HepG2 (cell line): Measurements from ENCODE around the gene RIPOR1. TPM values are rescaled to one million over a fixed set of nuclear protein-coding genes. Genes with fewer than 3 reads are reported as not detected.

ENCODE experiments used
- ATAC-seq: fragments of 200-7000 bp; cut with Tn5 transposase; 3 replicates; pipeline ENCODE4 v1.9.1; 2020; ENCODE audit warnings: mild to moderate bottlenecking, moderate library complexity
- BruUV-seq: library from RNA; stranded (reverse); fragments of 400-500 nt; replicated peaks from 2 replicates; lab custom pipeline; 2021; lab: Mats Ljungman, UMichigan
- CTCF ChIA-PET: fragments of 300-600 bp; formaldehyde crosslinking; extraction: SDS; loops from one replicate; lab custom pipeline; 2021; ENCODE audit warnings: low total read pairs, inconsistent platforms, low intra/inter-chr PET ratio; lab: Yijun Ruan, JAX
- POLR2A ChIA-PET: fragments of 350-600 bp; sonication (Branson Sonifier 250); formaldehyde crosslinking; loops from one replicate; lab custom pipeline; 2020; ENCODE audit warnings: antibody characterized with exemption, inconsistent platforms; lab: Yijun Ruan, JAX
- DNase-seq: peaks from one replicate; pipeline ENCODE4 v3.0.0-alpha.2; 2015; ENCODE audit warnings: low spot score
- FAIRE-seq: peaks from 3 replicates; lab custom pipeline; 2011; peaks lifted over from hg19 to GRCh38; lab: Jason Lieb, UNC
- H2AFZ ChIP-seq: one replicate; pipeline ENCODE4 v1.6.1; 2011; ENCODE audit warnings: low read length, inconsistent platforms
- H3K27ac ChIP-seq: fragments of 300-600 bp; 3 replicates; pipeline ENCODE4 v1.8.0; 2011; ENCODE audit warnings: mixed run types, mild to moderate bottlenecking, mixed read lengths, low read length, inconsistent platforms; ENCODE audit not compliant: insufficient read depth; ENCODE audit errors: extremely low read length
- H3K27me3 ChIP-seq, 2 experiments: fragments of 200-600 bp in 1 of 2; 2 replicates in 1 of 2; 3 replicates in 1 of 2; pipeline versions ENCODE4 v1.6.0 to v1.8.0; 2011; ENCODE audit warnings: low read length in 2 of 2, mild to moderate bottlenecking in 2 of 2, moderate library complexity in 2 of 2, inconsistent platforms in 1 of 2; ENCODE audit not compliant: insufficient read depth in 2 of 2, control insufficient read depth in 1 of 2
- H3K36me3 ChIP-seq, 2 experiments: fragments of 200-600 bp in 1 of 2; replicated peaks in 1 of 2; 2 replicates in 1 of 2; 3 replicates in 1 of 2; pipeline versions ENCODE4 v1.5.1 to v1.8.0; 2011; ENCODE audit warnings: low read length in 2 of 2, inconsistent platforms in 1 of 2; ENCODE audit not compliant: insufficient read depth in 2 of 2, control insufficient read depth in 1 of 2
- H3K4me1 ChIP-seq: 2 replicates; pipeline ENCODE4 v1.5.1; 2012; ENCODE audit warnings: low read length, inconsistent platforms; ENCODE audit not compliant: insufficient read depth
- H3K4me2 ChIP-seq: 2 replicates; pipeline ENCODE4 v1.6.0; 2011; ENCODE audit warnings: low read depth, low read length, inconsistent platforms
- H3K4me3 ChIP-seq, 3 experiments: fragments of 200-600 bp in 1 of 3; sonication (generic), shearing (Covaris generic) in 1 of 3; replicated peaks in 1 of 3; 2 replicates each; pipeline ENCODE4 v1.5.1; 2011 to 2016; ENCODE audit warnings: low read length in 3 of 3, inconsistent platforms in 2 of 3, low read depth in 2 of 3, mild to moderate bottlenecking in 2 of 3, control low read depth in 1 of 3, mixed read lengths in 1 of 3; ENCODE audit not compliant: insufficient read depth in 1 of 3
- H3K79me2 ChIP-seq: one replicate; pipeline ENCODE4 v1.6.1; 2011; ENCODE audit warnings: low read length, inconsistent platforms; ENCODE audit not compliant: insufficient read depth
- H3K9ac ChIP-seq: 2 replicates; pipeline ENCODE4 v1.6.0; 2011; ENCODE audit warnings: mild to moderate bottlenecking, low read depth, low read length, inconsistent platforms; ENCODE audit not compliant: insufficient read depth
- H3K9me3 ChIP-seq: 2 replicates; pipeline ENCODE4 v1.5.1; 2012; ENCODE audit warnings: mild to moderate bottlenecking, low read length
- H4K20me1 ChIP-seq: 2 replicates; pipeline ENCODE4 v1.6.0; 2011; ENCODE audit warnings: inconsistent platforms, mild to moderate bottlenecking, low read length, moderate library complexity; ENCODE audit not compliant: insufficient read depth
- HNRNPL ChIP-seq: fragments of 200-400 bp; formaldehyde crosslinking; IDR thresholded peaks from 2 replicates; pipeline ENCODE4 v1.6.1; 2017; ENCODE audit warnings: mild to moderate bottlenecking, low read depth, low read length
- KAT7 ChIP-seq: IDR thresholded peaks from 2 replicates; pipeline ENCODE4 v1.6.1; 2018; ENCODE audit warnings: borderline replicate concordance, missing compliant biosample characterization
- MATR3 ChIP-seq: sonication (generic); formaldehyde crosslinking; IDR thresholded peaks from 2 replicates; pipeline ENCODE4 v1.4.0; 2020; ENCODE audit warnings: missing genetic modification reagents
- RARG ChIP-seq: sonication (generic); formaldehyde crosslinking; IDR thresholded peaks from 2 replicates; pipeline ENCODE4 v1.4.0; 2020; ENCODE audit warnings: low read depth, mild to moderate bottlenecking, missing genetic modification reagents
- RFX1 ChIP-seq: fragments of 450-650 bp; IDR thresholded peaks from 2 replicates; pipeline ENCODE4 v1.6.1; 2017
- SRSF1 ChIP-seq: fragments of 200-400 bp; formaldehyde crosslinking; optimal IDR thresholded peaks from 2 replicates; pipeline ENCODE3; 2017; ENCODE audit warnings: mild to moderate bottlenecking, low read depth, low read length, moderate library complexity
- SSRP1 ChIP-seq: IDR thresholded peaks from 2 replicates; pipeline ENCODE4 v1.6.1; 2016; ENCODE audit warnings: control low read depth
- TBP ChIP-seq: sonication (generic); formaldehyde crosslinking; IDR thresholded peaks from 2 replicates; pipeline ENCODE4 v1.5.0; 2020; ENCODE audit warnings: missing genetic modification reagents
- TGIF2 ChIP-seq: IDR thresholded peaks from 2 replicates; pipeline ENCODE4 v1.6.1; 2016; ENCODE audit warnings: control low read depth, missing compliant biosample characterization
- YEATS2 ChIP-seq: sonication (generic); formaldehyde crosslinking; IDR thresholded peaks from 2 replicates; pipeline ENCODE4 v1.4.0; 2020; ENCODE audit warnings: missing genetic modification reagents, borderline replicate concordance
- ZFAT ChIP-seq: sonication (generic); formaldehyde crosslinking; conservative IDR thresholded peaks from 2 replicates; pipeline ENCODE4 v1.8.1; 2023; ENCODE audit warnings: missing genetic modification reagents, inconsistent platforms
- ZNF143 ChIP-seq: sonication (generic); formaldehyde crosslinking; IDR thresholded peaks from 2 replicates; pipeline ENCODE4 v1.4.0; 2020; ENCODE audit warnings: missing genetic modification reagents
- ZNF232 ChIP-seq: sonication (generic); formaldehyde crosslinking; IDR thresholded peaks from 2 replicates; pipeline ENCODE4 v1.4.0; 2020; ENCODE audit warnings: missing genetic modification reagents, borderline replicate concordance
- ZNF501 ChIP-seq: sonication (generic); formaldehyde crosslinking; IDR thresholded peaks from 2 replicates; pipeline ENCODE4 v1.5.1; 2020; ENCODE audit warnings: mild to moderate bottlenecking, moderate library complexity, missing genetic modification reagents
- WGBS: methylation state at CpG from one replicate; pipeline ENCODE4 v1.1.6; 2017; ENCODE audit warnings: low lambda C conversion rate; 5-methylcytosine and 5-hydroxymethylcytosine counted together
- in situ Hi-C: cut with HindIII; loops from 2 replicates; pipeline ENCODE4 v1.10.0; 2017; ENCODE audit warnings: low pct_unique_long_range_greater_than_20kb; ENCODE audit not compliant: extremely low pct_ligation_motif_present
- intact Hi-C: fragments of 100-400 bp; cut with micrococcal nuclease; formaldehyde crosslinking; loops from one replicate; pipeline ENCODE4 v1.10.0; 2022; ENCODE audit not compliant: unreplicated experiment
- polyA plus RNA-seq, 8 experiments: library from polyadenylated mRNA; depleted of rRNA in 3 of 8; stranded (reverse) in 7 of 8; unstranded in 1 of 8; fragments of >200 nt; fragmentation: Illumina TruSeq in 4 of 8; extraction: Trizol in 4 of 8; gene quantifications; 2 replicates each; pipeline versions ENCODE4 v1.2.1 to v1.2.3, GENCODE V29; 2011 to 2016; ENCODE audit warnings: low read depth in 4 of 8, missing spikeins in 1 of 8, mixed read lengths in 1 of 8; ENCODE audit not compliant: insufficient read depth in 1 of 8
- total RNA-seq, 5 experiments: library from RNA; depleted of rRNA; stranded (reverse); fragments of >200 nt; fragmentation: Illumina TruSeq; extraction: Trizol; gene quantifications; 2 replicates each; pipeline ENCODE4 v1.2.3, GENCODE V29; 2016; ENCODE audit warnings: low read depth in 1 of 5
- TF ChIP-seq, protein P1 (sequence below): sonication (generic); formaldehyde crosslinking; IDR thresholded peaks from 2 replicates; pipeline ENCODE4 v1.5.0; 2020; ENCODE audit warnings: mild to moderate bottlenecking, missing genetic modification reagents, moderate library complexity
- TF ChIP-seq, protein P2 (sequence below): sonication (generic); formaldehyde crosslinking; IDR thresholded peaks from 2 replicates; pipeline ENCODE4 v1.4.0; 2020; ENCODE audit warnings: missing genetic modification reagents
- TF ChIP-seq, protein P3 (sequence below): sonication (generic); formaldehyde crosslinking; IDR thresholded peaks from 2 replicates; pipeline ENCODE4 v1.4.0; 2020; ENCODE audit warnings: missing genetic modification reagents
- TF ChIP-seq, protein P4 (sequence below): sonication (generic); formaldehyde crosslinking; IDR thresholded peaks from 2 replicates; pipeline ENCODE4 v1.8.0; 2022; ENCODE audit warnings: mild to moderate bottlenecking, missing genetic modification reagents, borderline replicate concordance

The RIPOR1 gene
- total and polyA plus RNA-seq, 2 of the 13 experiments (the other 11 are each of a cell fraction or from before 2014, with no cell fraction given): 4.6 to 8.1 TPM

DNA sequence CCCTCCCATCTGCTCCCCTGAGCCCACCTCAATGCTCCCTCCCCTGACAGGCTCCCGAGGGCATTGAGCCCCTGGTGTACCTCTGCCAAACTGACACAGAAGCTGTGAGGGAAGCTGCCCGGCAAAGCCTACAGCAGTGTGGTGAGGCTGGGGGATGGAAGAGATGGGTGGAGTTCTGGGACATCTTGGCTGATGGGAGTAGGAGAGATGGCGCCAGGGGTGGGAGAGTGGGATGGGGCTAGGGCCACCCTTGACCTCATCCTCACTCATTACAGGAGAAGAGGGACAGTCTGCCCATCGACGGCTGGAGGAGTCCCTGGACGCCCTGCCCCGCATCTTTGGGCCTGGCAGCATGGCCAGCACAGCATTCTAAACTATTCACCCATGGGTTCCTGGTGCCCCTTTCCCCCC is 17.5 kb downstream of the RIPOR1 start (continued):
- TF ChIP-seq KAT7 (CRISPR knock-in tag) (no peak), TGIF2 (CRISPR knock-in tag) (no peak)
- TF ChIP-seq, protein P1, sequence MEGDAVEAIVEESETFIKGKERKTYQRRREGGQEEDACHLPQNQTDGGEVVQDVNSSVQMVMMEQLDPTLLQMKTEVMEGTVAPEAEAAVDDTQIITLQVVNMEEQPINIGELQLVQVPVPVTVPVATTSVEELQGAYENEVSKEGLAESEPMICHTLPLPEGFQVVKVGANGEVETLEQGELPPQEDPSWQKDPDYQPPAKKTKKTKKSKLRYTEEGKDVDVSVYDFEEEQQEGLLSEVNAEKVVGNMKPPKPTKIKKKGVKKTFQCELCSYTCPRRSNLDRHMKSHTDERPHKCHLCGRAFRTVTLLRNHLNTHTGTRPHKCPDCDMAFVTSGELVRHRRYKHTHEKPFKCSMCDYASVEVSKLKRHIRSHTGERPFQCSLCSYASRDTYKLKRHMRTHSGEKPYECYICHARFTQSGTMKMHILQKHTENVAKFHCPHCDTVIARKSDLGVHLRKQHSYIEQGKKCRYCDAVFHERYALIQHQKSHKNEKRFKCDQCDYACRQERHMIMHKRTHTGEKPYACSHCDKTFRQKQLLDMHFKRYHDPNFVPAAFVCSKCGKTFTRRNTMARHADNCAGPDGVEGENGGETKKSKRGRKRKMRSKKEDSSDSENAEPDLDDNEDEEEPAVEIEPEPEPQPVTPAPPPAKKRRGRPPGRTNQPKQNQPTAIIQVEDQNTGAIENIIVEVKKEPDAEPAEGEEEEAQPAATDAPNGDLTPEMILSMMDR (CRISPR knock-in tag): no peak
- TF ChIP-seq, protein P2, sequence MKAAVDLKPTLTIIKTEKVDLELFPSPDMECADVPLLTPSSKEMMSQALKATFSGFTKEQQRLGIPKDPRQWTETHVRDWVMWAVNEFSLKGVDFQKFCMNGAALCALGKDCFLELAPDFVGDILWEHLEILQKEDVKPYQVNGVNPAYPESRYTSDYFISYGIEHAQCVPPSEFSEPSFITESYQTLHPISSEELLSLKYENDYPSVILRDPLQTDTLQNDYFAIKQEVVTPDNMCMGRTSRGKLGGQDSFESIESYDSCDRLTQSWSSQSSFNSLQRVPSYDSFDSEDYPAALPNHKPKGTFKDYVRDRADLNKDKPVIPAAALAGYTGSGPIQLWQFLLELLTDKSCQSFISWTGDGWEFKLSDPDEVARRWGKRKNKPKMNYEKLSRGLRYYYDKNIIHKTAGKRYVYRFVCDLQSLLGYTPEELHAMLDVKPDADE (CRISPR knock-in tag): no peak

DNA sequence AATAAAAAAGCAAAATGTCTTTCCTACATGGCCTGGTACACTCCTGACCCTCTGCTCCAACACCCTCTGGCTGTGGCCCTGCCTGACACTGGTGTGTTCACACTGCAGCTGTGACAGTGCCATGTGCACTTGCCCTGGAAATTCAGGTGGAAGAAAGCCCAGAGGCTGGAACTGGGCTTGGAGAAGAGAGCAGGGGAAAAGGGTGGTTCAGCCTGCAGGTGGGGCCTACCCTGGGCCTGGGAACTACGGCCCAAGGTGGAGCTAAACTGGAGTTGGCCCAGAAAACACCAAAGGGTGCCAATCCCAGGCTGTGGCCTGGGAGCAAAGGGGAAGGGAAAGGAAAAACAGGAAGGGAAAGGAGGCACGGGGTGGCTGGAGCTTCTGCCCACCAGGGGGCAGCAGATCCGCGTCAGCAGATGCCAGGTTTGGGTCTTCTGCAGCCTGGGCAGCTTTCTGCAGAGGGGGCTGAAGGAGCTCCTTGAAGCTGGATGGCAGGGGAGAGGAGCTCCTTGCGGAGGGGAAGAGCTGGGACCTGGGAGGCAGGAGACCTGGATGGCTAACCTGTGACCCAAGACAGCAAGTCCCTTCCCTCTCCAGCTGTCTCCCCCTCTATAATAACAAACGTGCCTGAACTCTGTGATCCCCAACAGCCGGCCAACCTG is 18.3 kb downstream of the RIPOR1 start:
- in situ Hi-C loops: loop anchor here (5.0 kb wide), 1 partner anchor 100 kb away; the partner anchor contains the start of gene CARMIL2
- Histone ChIP-seq H3K4me2 (no peak overlapping the region), H2AFZ (no peak overlapping the region), H3K4me3 (no peak overlapping the region), H4K20me1 (no peaks in the 10 kb centered on the region; the same call in 1 of the 2 replicates), H3K9ac (no peak overlapping the region), H3K9me3 (no peaks in the 10 kb centered on the region), H3K36me3 (peaks cover 5 to 8% of the 10 kb centered on the region in 2 experiments; a peak in 3 of 5 replicates), H3K27me3 (no peaks in the 10 kb centered on the region), H3K79me2 (no peaks in the 10 kb centered on the region), H3K27ac (peak overlapping the region; percentile 29), H3K4me1 (peaks cover 4% of the 10 kb centered on the region; the same call in 1 of the 2 replicates)
- 43% methylated on average over 7 of the region's 7 CpGs for WGBS
- CTCF ChIA-PET: interaction anchor here (0.7 to 3.5 kb wide), 7 partner anchors 9 to 121 kb away, joined by 3 to 37 read pairs (median 14); partner anchors contain the start of genes C16orf86, CARMIL2, CTCF and ENKD1
- DNase-seq (peak; percentile 65), FAIRE-seq (peak; percentile 97), ATAC-seq (peak; percentile 78)
- intact Hi-C loops: loop anchor here (1.0 kb wide), 2 partner anchors 15 to 97 kb away; partner anchors contain the start of gene CTCF
- POLR2A ChIA-PET: interaction anchor here (0.8 to 2.5 kb wide), 8 partner anchors 9 to 119 kb away, joined by 3 to 17 read pairs (median 4); partner anchors contain the start of genes ACD, C16orf86, CTCF and ENKD1
- BruUV-seq: no TSS peak
- TF ChIP-seq HNRNPL (peak; percentile 70; the same call in 1 of the 2 replicates), YEATS2 (CRISPR knock-in tag) (0 out of 2 replicates have a peak, but pooled peaks have one; percentile 34), ZFAT (CRISPR knock-in tag) (no peak), MATR3 (CRISPR knock-in tag) (no peak), ZNF501 (CRISPR knock-in tag) (peak; percentile 63), SRSF1 (no peak), ZNF143 (CRISPR knock-in tag) (no peak), RARG (no peak), TBP (CRISPR knock-in tag) (no peak), RFX1 (no peak), ZNF232 (no peak), SSRP1 (CRISPR knock-in tag) (0 out of 2 replicates have a peak, but pooled peaks have one; percentile 74)
- TF ChIP-seq, protein P3, sequence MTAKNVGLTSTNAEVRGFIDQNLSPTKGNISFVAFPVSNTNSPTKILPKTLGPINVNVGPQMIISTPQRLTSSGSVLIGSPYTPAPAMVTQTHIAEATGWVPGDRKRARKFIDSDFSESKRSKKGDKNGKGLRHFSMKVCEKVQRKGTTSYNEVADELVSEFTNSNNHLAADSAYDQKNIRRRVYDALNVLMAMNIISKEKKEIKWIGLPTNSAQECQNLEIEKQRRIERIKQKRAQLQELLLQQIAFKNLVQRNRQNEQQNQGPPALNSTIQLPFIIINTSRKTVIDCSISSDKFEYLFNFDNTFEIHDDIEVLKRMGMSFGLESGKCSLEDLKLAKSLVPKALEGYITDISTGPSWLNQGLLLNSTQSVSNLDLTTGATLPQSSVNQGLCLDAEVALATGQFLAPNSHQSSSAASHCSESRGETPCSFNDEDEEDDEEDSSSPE (CRISPR knock-in tag): no peak; the same call in 1 of the 2 replicates
- TF ChIP-seq, protein P4, sequence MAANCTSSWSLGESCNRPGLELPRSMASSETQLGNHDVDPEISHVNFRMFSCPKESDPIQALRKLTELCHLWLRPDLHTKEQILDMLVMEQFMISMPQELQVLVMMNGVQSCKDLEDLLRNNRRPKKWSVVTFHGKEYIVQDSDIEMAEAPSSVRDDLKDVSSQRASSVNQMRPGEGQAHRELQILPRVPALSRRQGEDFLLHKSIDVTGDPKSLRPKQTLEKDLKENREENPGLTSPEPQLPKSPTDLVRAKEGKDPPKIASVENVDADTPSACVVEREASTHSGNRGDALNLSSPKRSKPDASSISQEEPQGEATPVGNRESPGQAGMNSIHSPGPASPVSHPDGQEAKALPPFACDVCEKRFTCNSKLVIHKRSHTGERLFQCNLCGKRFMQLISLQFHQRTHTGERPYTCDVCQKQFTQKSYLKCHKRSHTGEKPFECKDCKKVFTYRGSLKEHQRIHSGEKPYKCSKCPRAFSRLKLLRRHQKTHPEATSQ (CRISPR knock-in tag): no peak
